Left lung (tissue), 10 donors: ENCODE measurements around the gene TGIF2. TPM values are rescaled to one million over a fixed set of nuclear protein-coding genes. Genes with fewer than 3 reads are reported as not detected.

Source experiments
- ATAC-seq: fragments of 200-7000 bp; cut with Tn5 transposase; one replicate; pipeline ENCODE4 v1.9.1; 2020; ENCODE audit warnings: moderate library complexity
- DNase-seq, 4 donors: peaks; one replicate each; pipeline ENCODE4 v3.0.0-alpha.2; 2013 to 2020
- H3K27ac ChIP-seq, 2 donors: fragments of 200-600 bp; sonication (generic) in 1 of 2; one replicate each; pipeline versions ENCODE4 v1.5.0 to v1.8.0; 2020 to 2021
- H3K27me3 ChIP-seq, 2 donors: fragments of 200-600 bp; sonication (generic) in 1 of 2; one replicate each; pipeline versions ENCODE4 v1.5.0 to v1.8.0; 2020 to 2021
- H3K36me3 ChIP-seq, 2 donors: fragments of 200-600 bp; sonication (generic) in 1 of 2; one replicate each; pipeline versions ENCODE4 v1.5.0 to v1.8.0; 2020 to 2021
- H3K4me1 ChIP-seq, 2 donors: fragments of 200-600 bp; one replicate each; pipeline ENCODE4 v1.8.0; 2021
- H3K4me3 ChIP-seq, 2 donors: fragments of 200-600 bp; sonication (generic) in 1 of 2; one replicate each; pipeline versions ENCODE4 v1.5.0 to v1.8.0; 2020 to 2021; ENCODE audit warnings: mild to moderate bottlenecking in 1 of 2
- H3K9me3 ChIP-seq, 2 donors: fragments of 200-600 bp; sonication (generic) in 1 of 2; one replicate each; pipeline versions ENCODE4 v1.5.0 to v1.8.0; 2020 to 2021
- CTCF ChIP-seq, 2 donors: fragments of 200-600 bp; sonication (generic) in 1 of 2; IDR thresholded peaks; one replicate each; pipeline versions ENCODE4 v1.5.0 to v1.8.0; 2021; ENCODE audit warnings: antibody characterized with exemption in 2 of 2
- intact Hi-C, 2 donors: fragments of 100-400 bp; cut with DNase I; formaldehyde crosslinking; loops; one replicate each; pipeline versions ENCODE4 v1.11.2 to v1.14.2; 2022
- polyA plus RNA-seq, 6 donors: library from polyadenylated mRNA; unstranded; fragments of 120-200 nt; gene quantifications; one replicate each; pipeline ENCODE4 v1.2.1, GENCODE V29; 2013; ENCODE audit not compliant: insufficient read length in 6 of 6
- total RNA-seq, 2 donors: library from RNA; stranded (reverse); fragmentation: NEBNext Ultra II Directional; extraction: Animal tissue kit (Norgen Biotek cat#: 25700); gene quantifications; one replicate each; pipeline ENCODE4 v1.2.1, GENCODE V29; 2021
- donor health status: DM: no; HTN: yes; CAD: no.
- donor health status: DM: no; HTN: no; CAD: no.

Gene TGIF2
- total and polyA plus RNA-seq, 8 donors: 11.2 to 52.1 (median 43.0) TPM

GRCh38 chr20:36527331-36528125, 45.9 kb upstream of the TGIF2 start:
- ATAC-seq (peak; percentile 11), DNase-seq (no peak)
- Histone ChIP-seq H3K27ac (no peak overlapping the region), H3K27me3 (no peaks in the 10 kb centered on the region), H3K36me3 (peaks cover 0 to 55% of the 10 kb centered on the region in 2 donors), H3K9me3 (no peaks in the 10 kb centered on the region), H3K4me3 (no peak overlapping the region), H3K4me1 (peaks cover 0 to 5% of the 10 kb centered on the region in 2 donors)
- no peak for TF ChIP-seq CTCF (IDR thresholded peaks at IDR 0.05)
- intact Hi-C loops: no loop called here

- ATAC-seq (no peak), DNase-seq (no peak)
- H3K4me1 ChIP-seq: peaks cover 0 to 2% of the 10 kb centered on the region in 2 donors
- no peak overlapping the region for H3K27ac ChIP-seq
- no peak for TF ChIP-seq CTCF (IDR thresholded peaks at IDR 0.05)
- intact Hi-C loops: no loop called here
- no peaks in the 10 kb centered on the region for H3K27me3 ChIP-seq
- H3K36me3 ChIP-seq: peaks cover 0 to 55% of the 10 kb centered on the region in 2 donors
- no peak overlapping the region for H3K4me3 ChIP-seq
- no peaks in the 10 kb centered on the region for H3K9me3 ChIP-seq
Measured at GRCh38 chr20:36528176-36528874, 45.1 kb upstream of the TGIF2 start.

- DNase-seq: no peak
- ATAC-seq: no peak
- Histone ChIP-seq H3K27ac (no peak overlapping the region), H3K9me3 (no peaks in the 10 kb centered on the region), H3K4me1 (no peaks in the 10 kb centered on the region), H3K27me3 (no peaks in the 10 kb centered on the region), H3K36me3 (peaks cover 0 to 50% of the 10 kb centered on the region in 2 donors), H3K4me3 (no peak overlapping the region)
- intact Hi-C loops: no loop called here
- no peak for TF ChIP-seq CTCF (IDR thresholded peaks at IDR 0.05)
Measured at GRCh38 chr20:36528875-36529417, 44.5 kb upstream of the TGIF2 start.

- intact Hi-C loops: no loop called here
Measured at GRCh38 chr20:36532388-36532787, 41.0 kb upstream of the TGIF2 start.

More at GRCh38 chr20:36532388-36532787, 41.0 kb upstream of the TGIF2 start:
- Histone ChIP-seq H3K27ac (no peak overlapping the region), H3K4me3 (no peak overlapping the region), H3K36me3 (peaks cover 0 to 16% of the 10 kb centered on the region in 2 donors), H3K4me1 (no peaks in the 10 kb centered on the region), H3K9me3 (no peaks in the 10 kb centered on the region), H3K27me3 (no peaks in the 10 kb centered on the region)
- TF ChIP-seq CTCF (IDR thresholded peaks at IDR 0.05): no peak
- ATAC-seq: no peak
- DNase-seq: no peak
